ENCODE data around the gene EXOC3L2.

Gene EXOC3L2

GRCh38 chr19:45186509-45187334 is 58.5 kb downstream of the EXOC3L2 start:
- no peak overlapping the region for H3K27ac ChIP-seq
- no peak for TF ChIP-seq CTCF (conservative IDR thresholded peaks at IDR 0.05)

- H3K27ac ChIP-seq = no peak overlapping the region
- no peak for TF ChIP-seq CTCF (conservative IDR thresholded peaks at IDR 0.05)
Observed at GRCh38 chr19:45184115-45184514, 61.1 kb downstream of the EXOC3L2 start.

- TF ChIP-seq CTCF (conservative IDR thresholded peaks at IDR 0.05) = no peak
- no peak overlapping the region for H3K27ac ChIP-seq
Observed at GRCh38 chr19:45182758-45183157, 62.4 kb downstream of the EXOC3L2 start.

- H3K27ac ChIP-seq = peak overlapping the region; percentile 95
- no peak for TF ChIP-seq CTCF (conservative IDR thresholded peaks at IDR 0.05)
Observed at GRCh38 chr19:45180936-45181335, 64.3 kb downstream of the EXOC3L2 start.

- no peak for TF ChIP-seq CTCF (conservative IDR thresholded peaks at IDR 0.05)
- peak overlapping the region; percentile 95 for H3K27ac ChIP-seq
Observed at GRCh38 chr19:45179892-45180370, 65.3 kb downstream of the EXOC3L2 start.

- H3K27ac ChIP-seq = peak overlapping the region; percentile 95
Observed at GRCh38 chr19:45179072-45179891, 65.9 kb downstream of the EXOC3L2 start.

More at GRCh38 chr19:45179072-45179891, 65.9 kb downstream of the EXOC3L2 start:
- TF ChIP-seq CTCF (conservative IDR thresholded peaks at IDR 0.05) = 0 out of 2 replicates have a peak, but pooled peaks have one; percentile 9
